ENCODE results near the gene EYS. TPM values are rescaled to one million over a fixed set of nuclear protein-coding genes. Genes with fewer than 3 reads are reported as not detected.

Gene EYS
- total and polyA plus RNA-seq, 8 donors = 0.24 to 0.85 (median 0.55) TPM

GRCh38 chr6:65450451-65450850 lies 256.6 kb downstream of the EYS start:
- ATAC-seq (no peak), DNase-seq (no peak)
- intact Hi-C loops (cut with DNase I) = no loop called here
- Histone ChIP-seq H3K4me1 (no peaks in the 10 kb centered on the region), H3K9me3 (no peaks in the 10 kb centered on the region), H3K27ac (no peak overlapping the region), H3K4me3 (no peak overlapping the region), H3K27me3 (no peaks in the 10 kb centered on the region), H3K36me3 (no peaks in the 10 kb centered on the region)
- no peak for TF ChIP-seq CTCF (IDR thresholded peaks at IDR 0.05)

GRCh38 chr6:65449926-65450325 lies 257.1 kb downstream of the EYS start:
- no peak for ATAC-seq
- no peak for TF ChIP-seq CTCF (IDR thresholded peaks at IDR 0.05)
- Histone ChIP-seq H3K27me3 (no peaks in the 10 kb centered on the region), H3K9me3 (no peaks in the 10 kb centered on the region), H3K4me1 (no peaks in the 10 kb centered on the region), H3K27ac (no peak overlapping the region), H3K36me3 (no peaks in the 10 kb centered on the region), H3K4me3 (no peak overlapping the region)
- intact Hi-C loops (cut with DNase I) = no loop called here
- no peak for DNase-seq

- DNase-seq = no peak
- Histone ChIP-seq H3K27me3 (no peaks in the 10 kb centered on the region), H3K9me3 (no peaks in the 10 kb centered on the region), H3K27ac (no peak overlapping the region), H3K36me3 (no peaks in the 10 kb centered on the region), H3K4me1 (no peaks in the 10 kb centered on the region), H3K4me3 (no peak overlapping the region)
- intact Hi-C loops (cut with DNase I) = no loop called here
- ATAC-seq = no peak
- TF ChIP-seq CTCF (IDR thresholded peaks at IDR 0.05) = no peak
Observed at GRCh38 chr6:65448866-65449265, 258.2 kb downstream of the EYS start.

GRCh38 chr6:65436281-65436680 lies 270.7 kb downstream of the EYS start:
- Histone ChIP-seq H3K27me3 (no peaks in the 10 kb centered on the region), H3K4me1 (no peaks in the 10 kb centered on the region), H3K27ac (no peak overlapping the region), H3K4me3 (no peak overlapping the region), H3K36me3 (no peaks in the 10 kb centered on the region), H3K9me3 (peaks cover 0 to 2% of the 10 kb centered on the region in 2 donors)
- intact Hi-C loops (cut with DNase I) = no loop called here
- ATAC-seq (no peak), DNase-seq (no peak)
- TF ChIP-seq CTCF (IDR thresholded peaks at IDR 0.05) = no peak

- Histone ChIP-seq H3K27me3 (no peaks in the 10 kb centered on the region), H3K9me3 (no peaks in the 10 kb centered on the region), H3K36me3 (no peaks in the 10 kb centered on the region), H3K4me1 (no peaks in the 10 kb centered on the region), H3K4me3 (no peak overlapping the region), H3K27ac (no peak overlapping the region)
- ATAC-seq = no peak
- no peak for DNase-seq
- intact Hi-C loops (cut with DNase I) = no loop called here
- TF ChIP-seq CTCF (IDR thresholded peaks at IDR 0.05) = no peak
Observed at GRCh38 chr6:65416621-65417020, 290.4 kb downstream of the EYS start.

Measured in left lung (tissue), 10 donors.